Activated CD4-positive, alpha-beta T cell treated with anti-CD3 and anti-CD28 coated beads, Interleukin-2, amount 50 U/mL, for 4 hours (primary cell): Measurements from ENCODE around the gene UACA.
"Not testable (repeated sequence)": the region's sequence is repeated elsewhere in the genome, so short reads cannot be mapped to it uniquely, and the experiment has no call there.

Experiments used
- DNase-seq, 2 experiments: peaks; one replicate each; pipeline ENCODE4 v3.0.0-alpha.2; 2020

Gene UACA

GRCh38 chr15:70763120-70763949, at the start of gene UACA:
UACA (minus strand) TSS chr15:70763558; CDS start chr15:70763407, 151 bp downstream.
- DNase-seq: peak; percentile 53 to 60

- no peak for DNase-seq
Observed at GRCh38 chr15:70812827-70813364, 49.5 kb upstream of the UACA start.

GRCh38 chr15:70810916-70811578, 47.7 kb upstream of the UACA start:
- no peak for DNase-seq

- DNase-seq: no peak
Observed at GRCh38 chr15:70806992-70807712, 43.8 kb upstream of the UACA start.

- not testable (repeated sequence) for DNase-seq
Observed at GRCh38 chr15:70804388-70804787, 41.0 kb upstream of the UACA start.

- no peak for DNase-seq
Observed at GRCh38 chr15:70802629-70803028, 39.3 kb upstream of the UACA start.

- DNase-seq: no peak
Observed at GRCh38 chr15:70801109-70801508, 37.8 kb upstream of the UACA start.

- no peak for DNase-seq
Observed at GRCh38 chr15:70799667-70800450, 36.5 kb upstream of the UACA start.

GRCh38 chr15:70797464-70797863, 34.1 kb upstream of the UACA start:
- DNase-seq: no peak

GRCh38 chr15:70796516-70797310, 33.4 kb upstream of the UACA start:
- DNase-seq: no peak

GRCh38 chr15:70795311-70795665, 31.9 kb upstream of the UACA start:
- DNase-seq: no peak

GRCh38 chr15:70794596-70795310, 31.4 kb upstream of the UACA start:
- no peak for DNase-seq

GRCh38 chr15:70793694-70794093, 30.3 kb upstream of the UACA start:
- no peak for DNase-seq

- no peak for DNase-seq
Observed at GRCh38 chr15:70792171-70792573, 28.8 kb upstream of the UACA start.

- no peak for DNase-seq
Observed at GRCh38 chr15:70791259-70791658, 27.9 kb upstream of the UACA start.

- DNase-seq: no peak
Observed at GRCh38 chr15:70789213-70789612, 25.9 kb upstream of the UACA start.

- no peak for DNase-seq
Observed at GRCh38 chr15:70788114-70789049, 25.0 kb upstream of the UACA start.

- no peak for DNase-seq
Observed at GRCh38 chr15:70786996-70787395, 23.6 kb upstream of the UACA start.

- DNase-seq: no peak
Observed at GRCh38 chr15:70783610-70784022, 20.3 kb upstream of the UACA start.

- DNase-seq: no peak
Observed at GRCh38 chr15:70783041-70783440, 19.7 kb upstream of the UACA start.
